ENCODE results near the gene CDH13. TPM values are rescaled to one million over a fixed set of nuclear protein-coding genes. Genes with fewer than 3 reads are reported as not detected.

CDH13 gene
- polyA plus RNA-seq, 5 donors = 2.5 to 4.6 (median 3.3) TPM

DNA sequence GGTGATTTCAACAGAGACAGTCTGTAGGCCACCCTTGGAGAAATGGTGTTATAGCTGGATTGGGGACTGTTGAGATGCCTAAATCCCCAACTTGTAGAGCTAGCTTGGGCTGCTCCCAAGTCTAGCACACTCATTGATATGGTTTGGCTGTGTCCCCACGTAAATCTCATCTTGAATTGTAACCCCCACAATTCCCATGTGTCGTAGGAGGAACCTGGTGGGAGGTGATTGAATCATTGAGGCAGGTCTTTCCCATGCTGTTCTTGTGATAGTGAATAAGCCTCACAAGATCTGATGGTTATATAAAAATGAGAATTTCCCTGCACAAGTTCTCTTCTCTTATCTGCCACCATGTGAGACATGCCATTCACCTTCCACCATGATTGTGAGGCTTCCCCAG is 536.0 kb downstream of the CDH13 start:
- no peak for DNase-seq

GRCh38 chr16:83164816-83165215 is 538.0 kb downstream of the CDH13 start:
- no peak for DNase-seq

- DNase-seq = no peak
Measured at GRCh38 chr16:83171396-83171795, 544.6 kb downstream of the CDH13 start.

GRCh38 chr16:83174671-83175070 is 547.9 kb downstream of the CDH13 start:
- no peak for DNase-seq

GRCh38 chr16:83176802-83177201 is 550.0 kb downstream of the CDH13 start:
- DNase-seq = no peak

DNA sequence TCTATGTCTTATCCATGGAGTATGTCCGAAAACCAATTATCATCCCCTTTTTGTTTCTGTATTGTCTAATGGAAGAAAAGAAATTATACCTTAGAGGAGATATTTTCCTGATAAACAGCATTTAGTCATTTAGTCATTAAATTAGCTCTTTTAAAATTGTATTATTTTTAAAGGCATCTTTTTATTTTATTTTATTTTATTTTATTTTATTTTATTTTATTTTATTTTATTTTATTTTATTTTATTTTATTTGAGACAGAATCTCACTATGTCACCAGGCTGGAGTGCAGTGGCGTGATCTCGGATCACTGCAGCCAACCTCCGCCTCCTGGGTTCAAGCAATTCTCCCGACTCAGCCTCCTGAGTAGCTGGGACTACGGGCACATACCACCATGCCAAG is 559.1 kb downstream of the CDH13 start:
- no peak for DNase-seq

DNA sequence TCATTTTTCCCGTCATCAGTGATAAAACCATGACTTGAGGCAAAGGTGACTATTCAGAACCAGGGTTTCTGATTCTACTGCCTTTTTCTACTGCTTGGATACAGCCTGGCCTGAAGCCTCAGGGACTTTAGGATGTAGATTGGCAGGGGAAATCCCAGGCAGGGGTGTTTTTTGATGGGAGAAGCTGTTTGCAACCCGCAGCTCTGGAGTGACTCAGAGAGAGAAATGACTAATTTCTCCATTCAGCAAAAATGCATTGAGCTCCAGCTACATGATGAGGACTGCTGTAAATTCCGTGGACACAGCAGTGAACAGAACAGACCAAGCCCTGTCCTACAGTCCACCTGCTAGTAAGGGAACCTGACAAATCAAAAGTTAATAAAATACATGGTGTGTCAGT is 560.6 kb downstream of the CDH13 start:
- no peak for DNase-seq

DNA sequence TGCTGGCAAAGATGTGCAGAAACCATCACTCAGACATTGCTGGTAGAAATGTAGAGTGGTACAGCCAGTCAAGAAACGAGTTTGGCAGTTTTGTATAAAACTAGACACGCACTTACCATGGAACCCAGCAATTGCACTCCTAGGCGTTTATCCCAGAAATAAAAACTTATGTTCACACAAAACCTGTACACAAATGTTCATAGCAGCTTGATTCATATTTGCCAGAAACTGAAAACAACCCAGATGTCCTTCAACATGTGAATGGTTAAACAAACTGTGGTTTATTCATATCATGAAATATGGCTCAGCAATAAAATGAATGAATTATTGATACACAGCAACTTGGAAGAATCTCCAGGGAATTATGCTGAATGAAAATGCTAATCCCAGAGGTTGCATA is 570.0 kb downstream of the CDH13 start:
- no peak for DNase-seq

GRCh38 chr16:83197450-83197849 is 570.7 kb downstream of the CDH13 start:
- no peak for DNase-seq

DNA sequence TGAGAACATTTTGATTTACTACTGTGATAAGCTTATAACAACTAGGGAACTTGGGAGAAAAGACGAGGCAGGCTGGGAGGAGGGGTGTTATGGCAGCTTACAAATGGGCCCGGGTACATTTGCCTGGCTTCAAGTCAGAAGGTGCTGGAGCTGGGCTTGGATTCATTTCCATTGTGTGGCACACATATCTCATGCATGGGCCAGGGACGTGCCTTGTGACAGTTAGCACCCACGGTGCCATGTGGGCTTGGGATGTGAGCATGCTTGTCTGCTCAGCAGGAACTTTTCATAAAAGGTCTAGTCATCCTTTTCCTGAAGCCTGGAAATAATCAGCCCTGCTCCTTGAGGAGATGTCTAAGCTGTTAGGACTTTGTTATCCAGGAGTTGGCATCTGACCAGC is 572.2 kb downstream of the CDH13 start:
- no peak for DNase-seq

GRCh38 chr16:83200005-83200779 is 573.4 kb downstream of the CDH13 start:
- DNase-seq = no peak

DNA sequence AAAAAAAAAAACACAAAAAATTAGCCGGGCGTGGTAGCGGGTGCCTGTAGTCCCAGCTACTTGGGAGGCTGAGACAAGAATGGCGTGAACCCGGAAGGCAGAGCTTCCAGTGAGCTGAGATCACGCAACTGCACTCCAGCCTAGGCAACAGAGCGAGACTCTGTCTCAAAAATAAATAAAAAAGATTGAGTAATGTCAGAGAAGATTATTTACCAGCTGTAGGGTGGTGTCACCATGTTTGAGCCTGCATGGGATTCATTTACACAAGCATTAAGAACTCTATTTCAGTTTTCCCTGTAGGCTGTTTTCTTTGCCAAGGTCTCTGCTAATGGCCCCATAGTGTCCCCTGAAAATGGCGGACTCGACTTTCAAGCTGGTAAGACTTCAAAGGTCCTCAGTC is 575.0 kb downstream of the CDH13 start:
- no peak for DNase-seq

DNA sequence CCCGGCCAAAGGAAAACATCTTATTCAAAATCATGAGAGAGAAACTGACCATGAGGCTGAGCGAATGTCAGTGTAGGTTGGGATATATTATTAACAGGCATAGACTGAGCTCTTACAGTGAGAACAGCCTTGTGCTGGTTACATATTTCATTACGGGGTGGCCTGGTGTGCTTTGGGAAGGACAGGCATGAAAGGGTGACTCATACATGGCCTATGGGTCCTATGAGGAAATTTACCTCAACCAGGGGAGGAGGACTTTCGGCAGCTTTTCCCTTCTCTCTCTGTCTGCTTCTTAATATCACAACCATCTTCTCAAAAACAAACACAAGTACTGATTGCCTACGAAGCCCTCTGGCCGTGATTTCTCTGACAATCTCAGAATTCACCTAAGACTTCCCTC is 579.1 kb downstream of the CDH13 start:
- DNase-seq = no peak

DNA sequence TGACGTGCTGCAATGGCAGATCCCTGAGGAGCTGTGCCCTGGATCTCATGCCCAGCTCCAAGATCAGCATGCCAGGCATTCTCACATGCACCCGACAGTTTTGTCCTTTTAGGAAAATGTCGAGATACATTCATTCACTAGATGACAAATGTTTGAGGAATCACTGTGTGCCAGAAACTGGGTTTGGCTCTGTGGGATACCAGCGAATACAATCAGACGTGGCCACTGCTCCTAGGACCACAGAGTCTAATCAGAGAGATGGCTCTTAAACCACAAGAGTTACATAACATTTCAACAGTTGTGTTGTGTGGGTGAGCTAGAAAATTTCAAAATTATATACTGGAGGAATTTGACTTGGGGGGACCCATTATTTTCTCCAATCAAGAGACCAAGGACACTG is 579.7 kb downstream of the CDH13 start:
- no peak for DNase-seq

- DNase-seq = no peak
Measured at GRCh38 chr16:83211711-83212110, 584.9 kb downstream of the CDH13 start.

- DNase-seq = no peak
Measured at GRCh38 chr16:83212301-83212841, 585.6 kb downstream of the CDH13 start.

DNA sequence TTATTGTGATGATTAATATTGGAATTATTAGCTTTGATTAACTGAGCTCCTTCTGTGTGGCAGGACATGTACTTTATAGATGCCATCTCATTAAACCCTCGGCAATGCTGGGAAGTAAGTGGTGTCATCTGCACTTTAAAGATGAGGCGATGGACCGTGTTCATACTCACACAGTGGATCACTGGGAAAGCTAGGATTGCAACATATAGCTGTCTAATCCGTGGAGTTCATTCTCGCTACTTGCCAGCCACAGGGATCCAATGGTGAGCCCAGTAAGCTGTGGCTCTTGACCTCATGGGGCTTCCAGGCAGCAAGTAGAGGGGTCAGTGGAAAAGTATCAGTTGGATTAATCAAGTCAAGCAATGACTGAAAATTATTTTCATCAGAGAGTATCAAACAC is 587.9 kb downstream of the CDH13 start:
- DNase-seq = no peak

- no peak for DNase-seq
Measured at GRCh38 chr16:83215406-83216001, 588.7 kb downstream of the CDH13 start.

- DNase-seq = no peak
Measured at GRCh38 chr16:83219285-83219684, 592.5 kb downstream of the CDH13 start.

DNA sequence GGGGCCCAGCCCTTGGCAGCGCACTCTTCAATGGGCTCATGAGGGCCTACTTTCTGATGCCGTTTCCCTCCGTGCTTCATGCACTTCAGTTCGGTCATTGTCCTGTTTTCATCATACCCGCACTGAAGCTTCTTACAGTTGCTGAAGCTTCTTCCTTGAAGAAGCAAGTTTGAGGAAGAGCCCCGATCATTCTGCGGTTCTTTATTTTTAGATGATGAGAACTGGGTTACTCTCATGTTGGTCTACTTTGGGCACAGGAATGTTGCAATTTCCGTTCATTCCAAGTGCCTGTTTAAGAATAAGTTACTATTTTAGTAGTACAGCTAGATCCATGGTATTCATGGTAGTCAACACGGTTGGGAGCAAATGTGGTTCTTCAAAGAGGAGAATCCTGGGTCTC is 593.3 kb downstream of the CDH13 start:
- no peak for DNase-seq

DNA sequence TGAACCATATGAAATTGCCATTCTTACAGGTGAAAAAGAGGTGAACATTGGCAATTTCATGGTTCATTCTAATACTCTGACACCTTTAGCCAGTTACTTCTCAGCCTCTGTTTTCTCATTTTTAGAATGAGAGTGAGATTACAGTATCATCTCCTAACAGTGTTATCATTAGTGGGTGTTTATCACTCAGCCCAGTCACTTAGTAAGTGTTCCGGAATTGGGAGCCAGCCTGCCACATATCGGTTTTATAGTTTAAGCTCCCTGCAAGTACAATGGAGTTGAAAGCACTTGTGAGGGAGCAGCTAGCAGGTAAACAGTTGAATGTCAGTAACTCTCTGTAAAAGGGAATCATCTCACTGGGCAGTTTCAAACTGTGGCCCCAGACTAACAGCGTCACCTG is 597.9 kb downstream of the CDH13 start:
- no peak for DNase-seq

DNA sequence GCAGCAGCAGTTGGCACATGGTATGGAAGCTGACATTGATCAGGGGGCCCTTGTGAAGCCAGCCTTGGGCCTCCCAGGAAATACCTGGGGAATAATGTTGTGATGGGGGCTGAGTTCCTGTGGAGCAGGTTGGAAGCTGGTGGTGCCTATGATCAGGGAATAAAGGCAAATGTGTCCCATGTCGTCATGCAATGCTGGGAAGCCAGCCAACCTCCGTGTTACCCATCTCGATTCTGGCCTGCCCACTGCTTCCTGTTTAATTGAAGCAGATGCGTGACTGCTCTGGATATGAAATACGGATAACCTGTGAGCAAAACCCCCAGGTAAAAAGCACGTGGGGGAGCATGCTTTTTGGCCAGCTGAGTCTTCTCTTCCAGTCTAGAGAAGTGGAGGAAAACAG is 600.6 kb downstream of the CDH13 start:
- DNase-seq = no peak

- no peak for DNase-seq
Measured at GRCh38 chr16:83231729-83232128, 605.0 kb downstream of the CDH13 start.

DNA sequence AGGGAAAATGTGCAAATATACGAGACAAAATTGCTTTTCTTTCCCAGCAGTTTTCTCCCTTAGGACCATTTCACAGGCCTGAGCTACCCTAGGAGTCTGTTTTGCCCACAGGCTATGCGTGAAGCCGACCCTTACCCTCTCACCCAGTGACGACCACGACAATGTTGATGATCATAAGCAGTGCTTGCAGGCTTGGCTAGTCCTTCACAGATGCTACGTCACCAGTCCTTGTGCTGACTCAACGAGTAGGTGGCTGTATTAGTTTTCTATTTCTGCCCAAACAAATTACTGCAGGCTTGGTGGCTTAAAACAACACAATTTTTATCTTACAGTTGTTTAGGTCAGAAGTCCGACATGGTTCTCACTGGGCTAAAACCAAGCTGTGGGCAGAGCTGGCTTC is 606.4 kb downstream of the CDH13 start:
- no peak for DNase-seq
